A549 (cell line): ENCODE results near the gene BBLN. TPM values are rescaled to one million over a fixed set of nuclear protein-coding genes. Genes with fewer than 3 reads are reported as not detected.
A peak's percentile ranks its signal among the peaks of the same experiment; 100 is the strongest.

ENCODE experiments used
- ATAC-seq, 2 experiments: fragments of 200-7000 bp in 1 of 2; fragments of >200 bp in 1 of 2; cut with Nextera tagmentation in 1 of 2; cut with Tn5 transposase in 1 of 2; 3 replicates each; pipeline versions ENCODE4 v1.8.0 to v1.9.1; 2018 to 2020; ENCODE audit warnings: mild to moderate bottlenecking in 1 of 2, moderate library complexity in 1 of 2
- CTCF ChIA-PET: fragments of 300-600 bp; sonication (Branson Sonifier 250); formaldehyde crosslinking; extraction: SDS; loops from one replicate; lab custom pipeline; 2021; ENCODE audit warnings: antibody characterized with exemption, inconsistent platforms; lab: Yijun Ruan, JAX
- POLR2A ChIA-PET: fragments of 350-600 bp; formaldehyde crosslinking; extraction: SDS; loops from one replicate; lab custom pipeline; 2021; ENCODE audit warnings: antibody characterized with exemption, inconsistent platforms; lab: Yijun Ruan, JAX
- DNase-seq, 2 experiments: peaks; one replicate each; pipeline versions ENCODE4 v3.0.0 to v3.0.0-alpha.2; 2011 to 2016; ENCODE audit warnings: low read depth in 1 of 2, low spot score in 1 of 2
- FAIRE-seq: peaks from 2 replicates; lab custom pipeline; 2011; peaks lifted over from hg19 to GRCh38; lab: Jason Lieb, UNC
- H3K27ac ChIP-seq, 2 experiments: fragments of >200 bp; sonication (Bioruptor Twin); formaldehyde crosslinking; 3 replicates each; pipeline ENCODE4 v1.5.1; 2016 to 2017
- H3K4me1 ChIP-seq: fragments of >200 bp; sonication (Bioruptor Twin); formaldehyde crosslinking; 3 replicates; pipeline ENCODE4 v1.6.1; 2016
- H3K4me2 ChIP-seq: fragments of >200 bp; sonication (Bioruptor Twin); formaldehyde crosslinking; 3 replicates; pipeline ENCODE4 v1.6.1; 2016
- H3K4me3 ChIP-seq: fragments of >200 bp; sonication (Bioruptor Twin); formaldehyde crosslinking; 3 replicates; pipeline ENCODE4 v1.5.1; 2016
- H3K9me3 ChIP-seq: fragments of >200 bp; sonication (Bioruptor Twin); formaldehyde crosslinking; 3 replicates; pipeline ENCODE4 v1.6.1; 2016
- CEBPB ChIP-seq, 2 experiments: fragments of >200 bp in 1 of 2; sonication (Bioruptor Twin) in 1 of 2; formaldehyde crosslinking in 1 of 2; IDR thresholded peaks; 2 replicates each; pipeline ENCODE4 v1.6.1; 2012 to 2016
- ELK1 ChIP-seq: fragments of 150-350 bp; IDR thresholded peaks from 2 replicates; pipeline ENCODE4 v1.6.1; 2014; ENCODE audit warnings: low read depth, mild to moderate bottlenecking, low read length
- ESRRA ChIP-seq: fragments of 150-350 bp; IDR thresholded peaks from 2 replicates; pipeline ENCODE4 v1.6.1; 2014; ENCODE audit warnings: mild to moderate bottlenecking, low read length, borderline replicate concordance
- JUNB ChIP-seq: fragments of >200 bp; sonication (Bioruptor Twin); formaldehyde crosslinking; IDR thresholded peaks from 2 replicates; pipeline ENCODE4 v1.6.1; 2016
- KDM1A ChIP-seq: fragments of 200-600 bp; sonication (generic); IDR thresholded peaks from 2 replicates; pipeline ENCODE4 v1.6.1; 2016; ENCODE audit warnings: low read depth, mild to moderate bottlenecking
- KDM5A ChIP-seq: fragments of 200-600 bp; sonication (generic); IDR thresholded peaks from 2 replicates; pipeline ENCODE4 v1.6.1; 2016; ENCODE audit warnings: antibody characterized with exemption, mild to moderate bottlenecking
- NFE2L2 ChIP-seq: fragments of 150-350 bp; conservative IDR thresholded peaks from 2 replicates; pipeline ENCODE4 v1.6.1; 2014; ENCODE audit warnings: low read length
- PHF8 ChIP-seq: fragments of 200-600 bp; sonication (generic); IDR thresholded peaks from 2 replicates; pipeline ENCODE4 v1.6.1; 2016; ENCODE audit warnings: low read depth, mild to moderate bottlenecking, antibody characterized with exemption, moderate library complexity, borderline replicate concordance
- RAD21 ChIP-seq, 2 experiments: fragments of >200 bp in 1 of 2; sonication (Bioruptor Twin) in 1 of 2; formaldehyde crosslinking in 1 of 2; IDR thresholded peaks in 1 of 2; conservative IDR thresholded peaks in 1 of 2; 2 replicates in 1 of 2; 3 replicates in 1 of 2; pipeline ENCODE4 v1.6.1; 2012 to 2018; ENCODE audit warnings: inconsistent platforms in 1 of 2
- RNF2 ChIP-seq: fragments of 200-600 bp; sonication (generic); IDR thresholded peaks from 2 replicates; pipeline ENCODE4 v1.6.1; 2016; ENCODE audit warnings: low read depth, mild to moderate bottlenecking, antibody characterized with exemption, moderate library complexity, borderline replicate concordance
- TFCP2L1 ChIP-seq: fragments of 250-450 bp; sonication (Bioruptor Pico); IDR thresholded peaks from 2 replicates; pipeline ENCODE4 v1.5.0; 2021; ENCODE audit warnings: mild to moderate bottlenecking
- WGBS: methylation state at CpG from one replicate; pipeline ENCODE4 v1.1.6; 2017; ENCODE audit errors: missing lambda C conversion rate; 5-methylcytosine and 5-hydroxymethylcytosine counted together
- polyA plus RNA-seq, 4 experiments: library from polyadenylated mRNA; depleted of rRNA in 3 of 4; stranded (reverse); fragments of >200 nt; fragmentation: RNase III in 1 of 4; extraction: RNeasy Plus Mini Kit Qiagen cat#74134 plus additional on column Dnase treatment in 1 of 4; gene quantifications; 2 replicates in 3 of 4; 3 replicates in 1 of 4; pipeline ENCODE4 v1.2.3, GENCODE V29; 2011 to 2017
- TF ChIP-seq, protein P1 (sequence below): IDR thresholded peaks from 2 replicates; pipeline ENCODE4 v1.6.1; 2012
- TF ChIP-seq, protein P2 (sequence below): IDR thresholded peaks from 2 replicates; pipeline ENCODE4 v1.6.1; 2012

The BBLN gene
- polyA plus RNA-seq, 2 of the 4 experiments (the other 2 are of a cell fraction), result 23.8 to 28.1 TPM

DNA sequence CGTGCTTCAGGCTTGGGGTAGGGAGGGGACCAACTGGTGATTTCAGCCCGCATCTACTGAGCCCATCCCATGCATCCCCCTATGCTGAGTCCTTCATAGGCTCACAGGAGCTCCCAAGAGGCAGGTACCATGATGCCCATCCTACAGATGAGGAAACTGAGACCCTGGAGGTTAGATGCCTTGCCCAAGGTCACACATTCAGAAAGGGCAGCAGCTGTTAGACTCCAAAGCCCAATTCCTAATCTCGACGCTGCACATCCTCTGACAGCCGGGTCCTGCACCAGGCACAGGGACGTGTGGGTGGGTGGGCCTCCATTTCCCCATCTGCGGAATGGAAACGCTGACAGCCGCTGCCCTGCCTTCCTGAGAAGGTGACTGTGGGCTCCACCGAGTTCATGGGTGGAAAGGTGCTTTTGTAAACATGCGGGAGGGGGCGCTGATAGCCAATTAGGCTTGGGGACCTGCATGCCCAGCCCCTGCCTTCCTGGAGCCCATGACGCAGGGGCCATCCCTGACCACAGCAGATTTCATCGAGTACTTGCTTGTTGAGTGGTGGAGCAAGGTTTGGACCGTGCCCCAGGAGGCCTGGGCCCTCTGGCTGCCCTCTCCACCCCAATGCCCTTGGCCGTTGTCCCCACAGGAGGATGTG lies 45.4 kb downstream of the BBLN start:
- peaks cover 76% of the 10 kb centered on the region for H3K4me1 ChIP-seq
- peak overlapping the region; percentile 95 to 99 for H3K27ac ChIP-seq
- peak overlapping the region; percentile 86 for H3K4me2 ChIP-seq
- TF ChIP-seq KDM1A, result no peak
- no peak for TF ChIP-seq RAD21 (conservative IDR thresholded peaks at IDR 0.05 in 1 of 2, IDR thresholded peaks at IDR 0.05 in 1 of 2)
- TF ChIP-seq ESRRA, result peak; percentile 83; the same call in 1 of the 2 replicates
- FAIRE-seq (no peak), DNase-seq (no peak), ATAC-seq (no peak)
- 73% methylated on average over 12 of the region's 16 CpGs for WGBS
- H3K9me3 ChIP-seq, result no peaks in the 10 kb centered on the region
- peak overlapping the region; percentile 96 for H3K4me3 ChIP-seq
- ChIA-PET POLR2A (no interaction called here), CTCF (interaction anchor here (1.4 to 2.8 kb wide), 3 partner anchors 11 to 18 kb away, joined by 5 to 12 read pairs (median 8); no protein-coding TSS in a partner anchor)

DNA sequence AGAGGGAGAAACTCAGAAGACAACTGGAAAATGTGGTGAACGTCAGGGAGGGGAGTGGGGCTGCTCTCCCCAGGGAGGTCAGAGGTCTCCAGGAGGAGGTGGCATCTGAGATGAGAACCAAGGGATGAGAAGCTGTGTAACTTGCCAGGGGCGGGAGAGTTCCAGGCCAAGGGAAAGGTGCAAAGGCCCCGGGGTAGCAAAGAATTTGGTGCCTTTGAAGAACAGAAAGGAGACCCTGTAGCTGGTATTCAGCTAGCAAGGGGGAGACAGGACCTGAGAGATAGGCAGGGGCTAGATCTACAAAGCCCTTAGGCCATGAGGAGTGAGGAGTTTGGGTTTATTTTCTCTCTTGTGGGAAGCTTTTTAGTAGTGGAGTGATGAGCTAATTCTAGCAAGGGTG lies 46.4 kb downstream of the BBLN start:
- Histone ChIP-seq H3K4me2 (peak overlapping the region; percentile 86), H3K27ac (peak overlapping the region; percentile 95 to 99)
- TF ChIP-seq CEBPB (IDR thresholded peaks at IDR 0.05) (no peak), RNF2 (no peak), PHF8 (no peak), TFCP2L1 (CRISPR knock-in tag) (no peak)
- TF ChIP-seq, all 56 proteins: peak for 0
- FAIRE-seq (no peak), ATAC-seq (no peak), DNase-seq (no peak)
- Histone ChIP-seq H3K4me1 (peaks cover 85% of the 10 kb centered on the region), H3K4me3 (peak overlapping the region; percentile 7; the same call in 2 of the 3 replicates), H3K9me3 (no peaks in the 10 kb centered on the region)
- ChIA-PET POLR2A (no interaction called here), CTCF (interaction anchor here (0.6 to 2.3 kb wide), 9 partner anchors 10 to 232 kb away, joined by 3 to 8 read pairs (median 5); no protein-coding TSS in a partner anchor)
- WGBS, result 45% methylated on average over 3 of the region's 3 CpGs

GRCh38 chr9:128206916-128207910 lies 47.1 kb downstream of the BBLN start:
- Histone ChIP-seq H3K4me1 (peaks cover 85% of the 10 kb centered on the region), H3K27ac (peak overlapping the region; percentile 95 to 99)
- ATAC-seq (no peak), DNase-seq (no peak)
- POLR2A ChIA-PET, result no interaction called here
- 72% methylated on average over 13 of the region's 15 CpGs for WGBS
- TF ChIP-seq KDM5A (no peak), NFE2L2 (no peak)
- TF ChIP-seq, protein P1, sequence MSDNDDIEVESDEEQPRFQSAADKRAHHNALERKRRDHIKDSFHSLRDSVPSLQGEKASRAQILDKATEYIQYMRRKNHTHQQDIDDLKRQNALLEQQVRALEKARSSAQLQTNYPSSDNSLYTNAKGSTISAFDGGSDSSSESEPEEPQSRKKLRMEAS, result no peak
- TF ChIP-seq, all 56 proteins: peak for 0
- Histone ChIP-seq H3K4me2 (peak overlapping the region; percentile 86), H3K9me3 (no peaks in the 10 kb centered on the region), H3K4me3 (peak overlapping the region; percentile 7; the same call in 1 of the 3 replicates)
- FAIRE-seq, result no peak
- CTCF ChIA-PET, result interaction anchor here (0.6 to 2.3 kb wide), 11 partner anchors 8 to 231 kb away, joined by 3 to 8 read pairs (median 4); no protein-coding TSS in a partner anchor

DNA sequence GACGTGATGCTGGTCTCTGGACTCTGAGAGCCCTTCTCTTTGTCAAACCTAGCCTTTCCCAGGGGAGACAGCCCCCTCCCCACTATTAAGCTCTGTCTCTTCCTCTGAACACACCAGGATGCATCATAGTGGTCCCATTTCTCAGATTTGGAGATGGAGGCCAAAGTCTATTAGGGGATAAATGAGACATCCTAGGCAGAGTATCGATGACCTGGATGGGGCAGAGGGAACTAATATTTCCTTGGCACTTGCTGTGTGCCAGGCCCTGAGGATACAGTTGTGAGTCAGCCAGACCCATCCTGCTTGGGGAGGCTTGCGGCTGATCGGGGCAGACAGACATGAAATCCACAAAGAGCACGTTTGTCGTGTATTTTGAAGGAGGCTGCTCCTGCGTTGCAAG lies 48.3 kb downstream of the BBLN start:
- no peak for TF ChIP-seq JUNB
- TF ChIP-seq, protein P2, sequence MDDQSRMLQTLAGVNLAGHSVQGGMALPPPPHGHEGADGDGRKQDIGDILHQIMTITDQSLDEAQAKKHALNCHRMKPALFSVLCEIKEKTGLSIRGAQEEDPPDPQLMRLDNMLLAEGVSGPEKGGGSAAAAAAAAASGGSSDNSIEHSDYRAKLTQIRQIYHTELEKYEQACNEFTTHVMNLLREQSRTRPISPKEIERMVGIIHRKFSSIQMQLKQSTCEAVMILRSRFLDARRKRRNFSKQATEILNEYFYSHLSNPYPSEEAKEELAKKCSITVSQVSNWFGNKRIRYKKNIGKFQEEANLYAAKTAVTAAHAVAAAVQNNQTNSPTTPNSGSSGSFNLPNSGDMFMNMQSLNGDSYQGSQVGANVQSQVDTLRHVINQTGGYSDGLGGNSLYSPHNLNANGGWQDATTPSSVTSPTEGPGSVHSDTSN, result no peak
- no peak for TF ChIP-seq ELK1
- TF ChIP-seq KDM1A, result peak; percentile 39; the same call in 1 of the 2 replicates
- no peaks in the 10 kb centered on the region for H3K9me3 ChIP-seq
- no peak for FAIRE-seq
- peak overlapping the region; percentile 86 for H3K4me2 ChIP-seq
- CTCF ChIA-PET, result no interaction called here
- peaks cover 90% of the 10 kb centered on the region for H3K4me1 ChIP-seq
- 74% methylated on average over 7 of the region's 7 CpGs for WGBS
- DNase-seq, result no peak
- no peak for ATAC-seq
- H3K4me3 ChIP-seq, result no peak overlapping the region
- H3K27ac ChIP-seq, result peak overlapping the region; percentile 95 to 99
- POLR2A ChIA-PET, result no interaction called here
